GM12872 (cell line): ENCODE measurements around the gene RHEB.

Experiments
- CTCF ChIP-seq: IDR thresholded peaks from 3 replicates; pipeline ENCODE4 v1.5.1; 2011; ENCODE audit warnings: low read depth, mild to moderate bottlenecking, low read length, moderate library complexity; ENCODE audit not compliant: insufficient read depth

The RHEB gene

DNA sequence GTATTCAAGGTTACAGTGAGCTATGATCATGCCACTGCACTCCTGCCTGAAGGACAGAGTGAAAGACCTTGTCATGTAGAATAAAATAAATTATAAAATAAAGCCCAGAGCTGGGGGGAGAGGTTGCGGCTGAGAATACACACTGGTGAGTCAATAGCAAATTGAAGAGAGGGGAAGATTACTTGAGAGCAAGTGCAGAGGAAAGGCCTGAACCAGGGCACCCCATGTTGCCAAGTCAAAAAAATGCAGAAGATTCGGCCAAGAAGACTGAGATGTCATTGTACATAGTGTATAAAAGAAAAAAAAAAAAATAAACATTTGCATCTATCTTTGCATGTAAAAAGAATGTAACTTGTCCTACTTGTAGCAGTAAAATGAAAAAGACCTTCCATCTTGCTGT lies 32.5 kb downstream of the RHEB start:
- TF ChIP-seq CTCF: no peak

- TF ChIP-seq CTCF: no peak
Measured at GRCh38 chr7:151486074-151486473, 33.6 kb downstream of the RHEB start.

GRCh38 chr7:151484971-151485707 lies 34.6 kb downstream of the RHEB start:
- TF ChIP-seq CTCF: no peak

DNA sequence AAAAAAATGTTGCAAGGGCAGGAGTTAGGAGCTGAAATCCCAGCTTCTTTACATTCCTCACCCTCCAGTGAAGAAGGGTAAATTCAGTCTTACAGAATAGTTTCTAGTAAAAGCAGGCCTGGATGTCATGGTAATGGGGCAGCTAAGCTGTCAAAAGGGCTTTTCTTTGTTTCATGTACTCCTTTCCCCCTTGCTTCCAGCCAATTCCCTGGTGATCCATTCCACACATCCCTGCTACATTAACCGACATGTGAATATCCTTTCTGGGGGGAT lies 36.0 kb downstream of the RHEB start:
- no peak for TF ChIP-seq CTCF

DNA sequence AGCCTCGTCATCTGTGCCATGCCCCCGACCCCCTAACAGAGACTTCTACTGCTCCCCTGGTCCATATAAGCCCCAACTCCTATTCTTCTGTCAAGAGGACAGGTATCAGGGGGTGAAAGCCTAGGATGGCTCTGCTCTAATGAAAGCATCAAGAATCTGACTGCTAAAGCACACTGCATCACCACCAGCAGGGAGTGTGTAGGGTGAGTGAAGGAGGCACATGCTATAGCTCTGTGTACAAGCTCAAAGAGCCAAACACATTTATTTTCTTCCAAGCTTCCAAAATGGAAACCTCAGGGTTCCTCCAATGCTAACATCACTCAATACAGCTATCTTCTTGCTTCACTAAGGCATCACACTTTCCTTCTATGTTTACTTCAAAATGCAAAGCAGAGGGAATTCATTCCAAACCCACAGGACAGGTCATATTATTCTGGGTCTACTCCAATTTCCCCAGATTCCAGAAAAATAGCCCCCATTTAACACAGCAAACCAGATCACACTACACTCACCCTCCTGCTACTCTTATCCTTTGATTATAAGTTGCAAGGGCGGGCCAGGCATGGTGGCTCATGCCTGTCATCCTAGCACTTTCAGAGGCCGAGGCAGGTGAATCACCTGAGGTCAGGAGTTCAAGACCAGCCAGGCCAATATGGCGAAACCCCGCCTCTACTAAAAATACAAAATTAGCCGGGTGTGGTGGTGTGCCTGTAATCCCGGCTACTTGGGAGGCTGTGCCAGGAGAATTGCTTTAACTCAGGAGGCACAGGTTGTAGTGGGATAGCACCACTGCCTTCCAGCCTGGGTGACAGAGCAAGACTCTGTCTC lies 36.6 kb downstream of the RHEB start:
- no peak for TF ChIP-seq CTCF

DNA sequence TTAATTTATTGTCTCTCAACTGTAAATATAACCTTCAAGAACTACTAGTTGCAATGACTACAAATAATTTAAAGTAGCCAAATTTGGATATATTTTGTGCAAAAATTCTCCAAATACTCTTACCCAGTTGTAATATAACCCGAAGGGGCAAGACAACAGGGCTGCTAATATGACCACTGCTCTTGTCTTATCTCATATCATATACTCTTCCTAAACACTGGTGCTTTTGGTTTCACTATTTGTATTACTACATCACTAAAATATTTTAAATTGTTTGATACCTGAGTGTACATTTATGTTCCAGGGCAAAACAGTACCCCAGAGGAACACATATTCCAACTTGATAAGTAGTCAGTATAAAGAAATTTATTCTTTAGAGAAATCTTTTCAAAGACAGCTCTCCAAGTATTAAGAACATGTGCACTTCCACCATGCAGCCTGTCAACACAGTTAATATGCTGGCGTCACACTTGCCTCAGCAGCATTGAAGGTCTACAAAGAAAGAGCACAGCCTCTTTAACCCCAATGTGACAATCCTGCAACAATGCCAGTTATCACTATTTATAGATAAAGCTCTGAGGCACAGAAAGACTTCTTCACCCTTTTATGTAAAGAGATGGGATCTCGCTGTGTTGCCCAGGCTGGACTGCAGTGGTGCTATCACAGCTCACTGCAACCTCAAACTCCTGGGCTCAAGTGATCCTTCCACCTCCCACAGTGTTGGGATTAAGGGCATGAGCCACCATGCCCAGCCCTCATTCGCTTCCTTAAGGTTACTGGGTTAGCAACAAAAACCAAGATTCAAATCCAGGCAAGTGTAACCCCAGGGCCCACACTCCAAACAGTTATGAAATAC lies 37.8 kb downstream of the RHEB start:
- no peak for TF ChIP-seq CTCF

DNA sequence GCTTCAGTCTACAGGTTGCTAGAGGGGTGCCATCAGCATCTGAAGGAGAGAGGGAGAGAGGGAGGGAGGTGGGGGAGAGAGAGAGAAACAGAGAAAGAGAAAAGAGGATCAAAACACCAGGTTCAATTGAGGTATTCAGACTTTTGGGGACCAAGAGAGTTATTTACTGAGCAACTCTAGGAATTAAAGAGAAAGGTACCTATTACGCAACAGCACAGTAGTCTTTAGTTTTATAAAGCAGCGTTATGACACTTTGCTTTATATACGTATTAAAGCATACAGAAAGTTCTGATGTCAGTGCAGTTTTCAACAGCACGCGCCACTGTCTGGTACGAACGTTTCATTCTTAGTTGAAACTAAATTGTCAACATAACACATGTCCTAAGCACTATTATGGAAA lies 41.8 kb downstream of the RHEB start:
- TF ChIP-seq CTCF: no peak
